Omental fat pad (tissue), 4 donors: Measurements from ENCODE around the gene CYB561. TPM values are rescaled to one million over a fixed set of nuclear protein-coding genes. Genes with fewer than 3 reads are reported as not detected.

Source experiments
- ATAC-seq: fragments of 150-250 bp; one replicate; pipeline ENCODE4 v1.9.1; 2016; ENCODE audit warnings: mild to moderate bottlenecking, moderate library complexity; ENCODE audit not compliant: low FRiP score
- DNase-seq: peaks from one replicate; pipeline ENCODE4 v3.0.0-alpha.2; 2019; ENCODE audit warnings: low spot score
- CTCF ChIP-seq, 3 donors: fragments of 450-650 bp; IDR thresholded peaks; one replicate each; pipeline ENCODE4 v1.5.1; 2016 to 2017; ENCODE audit warnings: antibody characterized with exemption in 3 of 3, mild to moderate bottlenecking in 3 of 3, moderate library complexity in 2 of 3
- total RNA-seq, 4 donors: library from RNA; depleted of rRNA; stranded (reverse); fragments of >200 nt; gene quantifications; one replicate each; pipeline ENCODE4 v1.1.0, GENCODE V29; 2016

The CYB561 gene
- total RNA-seq, 4 donors from 2014 or later, result 19.9 to 22.3 (median 20.5) TPM

- DNase-seq (no peak), ATAC-seq (no peak)
These were observed 3.1 kb downstream of the CYB561 start for GRCh38 chr17:63443053-63443452.

GRCh38 chr17:63442549-63443035 is 3.5 kb downstream of the CYB561 start:
- TF ChIP-seq CTCF (IDR thresholded peaks at IDR 0.05), result no peak
- ATAC-seq, result no peak
- DNase-seq, result no peak

More at GRCh38 chr17:63443053-63443452, 3.1 kb downstream of the CYB561 start:
- no peak for TF ChIP-seq CTCF (IDR thresholded peaks at IDR 0.05)

GRCh38 chr17:63442074-63442473 is 4.0 kb downstream of the CYB561 start:
- ATAC-seq (no peak), DNase-seq (no peak)

GRCh38 chr17:63441654-63442053 is 4.5 kb downstream of the CYB561 start:
- TF ChIP-seq CTCF (IDR thresholded peaks at IDR 0.05), result no peak
- ATAC-seq, result no peak
- DNase-seq, result no peak

More at GRCh38 chr17:63442074-63442473, 4.0 kb downstream of the CYB561 start:
- TF ChIP-seq CTCF (IDR thresholded peaks at IDR 0.05), result no peak

GRCh38 chr17:63440770-63441335 is 5.3 kb downstream of the CYB561 start:
- no peak for ATAC-seq
- no peak for DNase-seq
- TF ChIP-seq CTCF (IDR thresholded peaks at IDR 0.05), result no peak

- DNase-seq (no peak), ATAC-seq (no peak)
- TF ChIP-seq CTCF (IDR thresholded peaks at IDR 0.05), result no peak
These were observed 5.9 kb downstream of the CYB561 start for GRCh38 chr17:63440127-63440769.

GRCh38 chr17:63439687-63440086 is 6.4 kb downstream of the CYB561 start:
- ATAC-seq, result no peak
- DNase-seq, result no peak
- TF ChIP-seq CTCF (IDR thresholded peaks at IDR 0.05), result no peak
